GM21723 (cell line): Measurements from ENCODE around the gene TFDP1.
"Not testable (repeated sequence)": the region's sequence is repeated elsewhere in the genome, so short reads cannot be mapped to it uniquely, and the experiment has no call there.

Source experiments
- ATAC-seq: cut with Tn5 transposase; IDR thresholded peaks from one replicate; pipeline ENCODE4 v1.9.1; 2021; ENCODE audit warnings: mild to moderate bottlenecking, moderate library complexity; ENCODE audit not compliant: unreplicated experiment

The TFDP1 gene

DNA sequence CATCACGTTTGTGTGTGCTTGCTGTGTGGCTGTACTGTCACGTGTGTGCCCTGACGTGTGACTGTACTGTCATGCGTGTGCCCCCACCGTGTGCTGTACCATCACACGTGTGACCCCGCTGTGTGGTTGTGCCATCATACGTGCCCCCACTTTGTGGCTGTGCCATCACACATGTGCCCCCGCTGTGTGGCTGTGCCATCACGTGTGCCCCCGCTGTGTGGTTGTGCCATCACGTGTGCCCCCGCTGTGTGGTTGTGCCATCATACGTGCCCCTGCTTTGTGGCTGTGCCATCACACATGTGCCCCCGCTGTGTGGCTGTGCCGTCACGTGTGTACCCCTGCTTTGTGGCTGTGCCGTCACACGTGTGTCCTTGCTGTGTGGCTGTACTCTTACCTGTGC lies 25.7 kb downstream of the TFDP1 start:
- no peak for ATAC-seq

DNA sequence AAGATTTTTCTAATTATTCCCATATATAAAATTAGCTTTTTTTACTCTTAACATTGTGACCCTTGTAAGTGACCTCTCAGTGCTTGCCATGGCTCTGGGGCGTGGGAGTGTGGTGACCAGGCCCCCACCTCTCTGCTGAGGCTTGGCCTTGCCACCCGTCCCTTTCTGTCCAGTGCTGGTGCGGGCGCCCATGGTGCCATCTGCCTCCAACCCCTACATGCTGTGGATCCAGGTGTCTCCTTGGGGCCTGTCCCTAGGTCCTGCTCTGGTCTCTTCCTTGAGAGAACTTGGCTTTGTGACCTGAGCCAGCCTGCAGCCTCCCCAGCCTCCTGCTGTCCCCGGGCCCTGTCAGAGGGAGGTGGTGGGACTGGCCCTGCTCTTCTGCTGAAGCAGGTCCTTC lies 27.4 kb downstream of the TFDP1 start:
- ATAC-seq = no peak

DNA sequence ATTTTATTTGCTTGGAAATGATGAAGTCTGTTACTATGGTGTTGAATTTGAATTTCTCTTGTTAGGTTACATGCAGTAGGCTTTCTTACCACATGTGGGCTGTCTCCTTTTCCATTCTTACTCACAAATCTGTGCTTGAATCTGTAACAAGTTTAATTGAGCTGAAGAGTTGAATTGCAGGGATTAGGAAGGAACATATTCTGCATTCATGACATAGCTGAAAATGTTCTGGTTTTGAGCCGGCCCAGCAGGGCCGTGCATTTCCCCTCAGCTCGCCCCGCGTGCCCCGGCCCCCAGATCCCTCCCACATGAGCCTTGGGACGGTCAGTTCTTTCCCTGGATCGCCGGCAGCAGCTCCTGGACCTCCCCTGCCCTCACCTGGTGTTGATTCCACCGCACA lies 28.1 kb downstream of the TFDP1 start:
- no peak for ATAC-seq

DNA sequence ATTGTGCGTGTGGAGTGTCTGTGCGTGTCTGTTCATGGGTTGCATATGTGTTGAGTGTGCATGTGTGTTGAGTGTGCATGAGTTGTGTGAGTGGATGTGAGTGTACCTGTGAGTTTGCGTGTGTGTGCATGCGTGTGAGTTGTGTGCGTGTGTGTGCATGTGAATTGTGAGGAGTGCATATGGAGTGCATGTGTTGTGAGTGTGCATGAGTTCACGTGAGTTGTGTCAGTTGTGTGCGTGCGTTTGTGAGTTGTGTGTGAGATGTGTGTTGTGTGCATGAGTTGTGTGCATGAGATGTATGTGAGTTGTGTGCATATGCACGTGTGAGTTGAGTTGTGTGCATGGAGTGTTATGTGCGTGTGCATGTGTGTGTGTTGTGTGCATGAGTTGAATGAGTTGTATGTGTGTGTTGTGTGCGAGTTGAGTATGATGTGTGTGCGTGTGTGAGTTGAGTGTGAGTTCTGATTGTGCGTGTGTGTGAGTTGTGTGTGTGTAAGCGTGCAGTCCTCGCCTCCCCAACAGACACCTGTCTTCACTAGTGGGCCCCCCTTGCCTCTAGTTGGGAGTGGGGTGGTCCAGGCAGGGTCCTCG lies 29.3 kb downstream of the TFDP1 start:
- ATAC-seq = no peak

DNA sequence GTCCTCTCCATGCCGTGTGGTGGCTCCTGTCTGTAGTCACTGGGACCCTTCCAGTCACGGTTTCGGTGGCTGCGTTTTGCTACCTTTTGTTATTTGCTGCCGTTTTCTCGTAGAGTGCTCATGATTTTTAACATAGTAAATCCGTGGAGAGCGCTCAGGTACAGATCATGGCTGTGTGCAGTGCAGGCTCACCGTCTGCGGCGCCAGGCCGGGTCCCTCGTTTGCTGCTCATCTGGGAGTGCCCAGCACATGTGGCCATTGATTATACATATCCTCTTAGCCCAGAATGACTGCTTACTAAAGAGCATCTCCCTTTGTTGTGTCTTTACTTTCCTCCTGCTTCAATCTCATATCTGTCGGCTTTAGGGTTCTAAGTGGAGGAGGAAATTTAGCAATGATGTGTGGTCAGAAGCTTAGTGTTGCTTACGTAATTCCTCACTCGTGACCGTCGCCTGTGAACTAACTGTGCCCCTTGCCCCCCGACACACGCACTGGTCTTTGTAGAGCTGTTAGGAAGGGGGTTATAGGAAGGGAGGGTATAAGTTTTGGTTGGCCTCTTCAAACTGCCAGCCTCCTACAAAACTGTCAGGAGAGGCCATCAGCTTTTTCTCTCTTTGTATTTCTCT lies 31.8 kb downstream of the TFDP1 start:
- no peak for ATAC-seq

DNA sequence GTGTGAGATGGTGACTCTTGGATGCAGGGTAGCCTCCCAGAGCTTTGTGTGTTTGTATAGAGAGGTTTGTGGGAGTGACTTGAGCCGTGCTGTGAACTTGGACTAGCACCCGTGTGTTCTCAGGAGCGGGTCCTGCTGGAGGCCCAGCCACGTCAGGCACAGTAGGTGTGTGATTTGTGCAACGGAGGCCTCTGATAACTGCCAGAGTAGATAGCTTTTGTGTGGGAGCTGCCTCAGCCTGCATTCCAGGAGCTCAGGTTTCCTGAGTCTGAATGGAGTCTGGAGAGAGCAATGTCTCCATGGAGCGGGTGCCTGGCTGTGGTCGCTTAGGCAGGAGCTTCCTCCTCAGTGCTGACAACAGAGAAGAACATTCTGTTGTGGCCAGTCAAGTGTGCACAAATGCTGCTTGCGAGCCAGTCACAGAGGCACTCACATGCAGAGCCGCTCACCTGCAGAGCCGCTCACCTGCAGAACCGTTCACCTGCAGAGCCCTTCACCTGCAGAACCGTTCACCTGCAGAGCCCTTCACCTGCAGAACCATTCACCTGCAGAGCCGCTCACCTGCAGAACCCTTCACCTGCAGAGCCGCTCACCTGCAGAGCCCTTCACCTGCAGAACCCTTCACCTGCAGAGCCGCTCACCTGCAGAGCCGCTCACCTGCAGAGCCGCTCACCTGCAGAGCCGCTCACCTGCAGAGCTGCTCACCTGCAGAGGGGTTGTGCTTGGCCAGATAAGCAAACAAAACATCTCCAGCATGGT lies 32.6 kb downstream of the TFDP1 start:
- no peak for ATAC-seq

DNA sequence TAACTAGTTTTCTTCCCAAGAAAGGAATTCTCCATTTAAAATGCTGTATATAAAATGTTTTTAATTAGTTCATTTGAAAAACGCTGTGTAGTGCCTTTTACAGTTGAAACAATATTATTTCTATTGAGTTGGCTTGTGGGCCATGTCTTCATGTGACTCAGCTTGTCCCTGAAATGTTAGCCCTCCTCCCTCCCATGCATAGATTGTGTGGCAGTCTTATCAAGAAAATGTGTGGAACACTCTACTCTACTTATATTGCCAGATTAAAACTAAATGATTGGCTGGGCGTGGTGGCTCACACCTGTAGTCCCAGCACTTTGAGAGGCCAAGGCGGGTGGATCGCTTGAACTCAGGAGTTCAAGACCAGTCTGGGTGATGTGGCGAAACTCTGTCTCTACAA lies 33.4 kb downstream of the TFDP1 start:
- no peak for ATAC-seq

DNA sequence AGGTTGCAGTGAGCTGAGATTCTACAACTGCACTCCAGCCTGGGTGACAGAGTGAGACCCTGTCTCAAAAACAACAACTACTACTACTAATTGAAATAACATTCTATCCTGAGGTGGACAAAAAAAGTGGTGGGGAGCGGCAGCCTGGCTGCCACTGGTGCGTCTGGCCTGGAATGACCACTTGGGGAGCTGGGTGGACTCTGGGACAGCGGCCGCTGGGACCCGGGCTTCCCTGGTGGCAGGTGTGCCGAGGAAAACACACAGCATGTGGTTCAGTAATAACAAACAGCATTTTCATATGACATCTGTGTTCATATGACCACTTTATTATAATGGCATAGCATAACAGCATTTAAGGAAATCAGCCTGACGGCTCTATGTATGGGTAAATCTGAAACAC lies 33.9 kb downstream of the TFDP1 start:
- ATAC-seq = no peak

DNA sequence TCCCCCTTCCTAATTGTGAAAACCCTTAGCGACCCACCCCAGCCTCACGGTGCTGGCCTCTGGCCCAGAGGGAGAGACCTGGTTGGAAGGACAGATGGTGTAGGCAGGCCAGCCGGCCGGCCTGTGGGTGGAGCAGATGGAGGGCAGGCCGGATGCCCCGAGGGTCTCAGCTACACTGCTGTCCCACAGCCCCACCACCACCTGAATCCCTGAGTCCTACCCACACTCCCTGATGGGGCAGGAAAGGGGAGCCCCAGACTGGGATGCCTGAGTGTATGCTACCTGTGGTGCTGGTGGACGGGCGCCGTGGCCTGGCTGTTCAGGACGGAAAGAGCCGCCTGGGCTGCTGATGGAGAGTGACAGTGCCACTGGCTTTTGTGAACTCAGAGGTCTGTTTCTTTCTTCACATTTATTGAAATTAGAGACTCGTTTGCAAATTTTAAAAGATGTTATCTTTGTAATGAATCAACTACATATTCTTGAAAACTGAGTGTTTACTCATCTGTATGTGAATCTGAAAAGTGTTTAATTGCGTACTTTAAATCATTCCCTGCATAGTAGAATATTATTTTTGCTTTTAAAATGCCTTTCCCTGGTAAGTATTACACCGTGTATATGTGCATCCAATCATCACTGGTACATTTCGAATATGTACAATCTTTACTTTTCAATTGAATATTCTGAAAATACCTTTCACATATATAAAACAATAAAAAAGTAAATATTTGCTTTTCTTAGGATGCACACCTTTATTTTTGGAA lies 35.7 kb downstream of the TFDP1 start:
- no peak for ATAC-seq

DNA sequence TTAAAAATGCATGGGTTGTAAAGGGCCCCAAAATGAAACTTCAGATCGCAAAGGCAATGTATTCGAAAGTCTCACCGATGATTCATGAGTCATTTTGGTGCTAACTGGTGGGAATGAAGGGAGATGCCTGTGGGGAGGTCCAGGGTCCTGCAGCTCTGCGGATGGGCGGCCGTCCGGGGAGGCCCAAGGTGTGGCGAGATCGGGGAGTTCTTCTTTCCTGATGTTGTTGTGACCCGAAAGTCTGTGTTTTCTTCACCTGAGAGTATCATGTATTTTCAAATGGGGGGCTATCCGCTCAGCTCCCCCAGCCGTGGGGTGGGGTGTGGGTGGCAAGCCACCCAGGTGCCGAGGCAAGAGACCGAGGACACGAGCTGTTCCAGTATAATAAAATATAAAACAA lies 36.5 kb downstream of the TFDP1 start:
- no peak for ATAC-seq

DNA sequence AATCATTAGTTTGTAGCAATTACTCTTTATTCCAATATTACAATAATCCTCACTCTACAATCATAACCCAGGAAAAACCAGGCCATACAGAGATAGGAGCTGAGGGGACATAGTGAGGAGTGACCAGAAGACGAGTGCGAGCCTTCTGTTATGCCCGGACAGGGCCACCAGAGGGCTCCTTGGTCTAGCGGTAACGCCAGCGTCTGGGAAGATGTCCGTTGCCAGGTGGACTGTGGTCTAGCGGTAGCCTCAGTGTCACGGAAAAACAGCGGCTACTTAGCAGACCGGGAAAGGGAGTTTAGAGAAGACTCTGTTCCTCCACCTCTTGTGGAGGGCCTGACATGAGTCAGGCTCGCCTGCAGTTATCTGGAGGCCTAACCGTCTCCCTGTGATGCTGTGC lies 36.9 kb downstream of the TFDP1 start:
- not testable (repeated sequence) for ATAC-seq

DNA sequence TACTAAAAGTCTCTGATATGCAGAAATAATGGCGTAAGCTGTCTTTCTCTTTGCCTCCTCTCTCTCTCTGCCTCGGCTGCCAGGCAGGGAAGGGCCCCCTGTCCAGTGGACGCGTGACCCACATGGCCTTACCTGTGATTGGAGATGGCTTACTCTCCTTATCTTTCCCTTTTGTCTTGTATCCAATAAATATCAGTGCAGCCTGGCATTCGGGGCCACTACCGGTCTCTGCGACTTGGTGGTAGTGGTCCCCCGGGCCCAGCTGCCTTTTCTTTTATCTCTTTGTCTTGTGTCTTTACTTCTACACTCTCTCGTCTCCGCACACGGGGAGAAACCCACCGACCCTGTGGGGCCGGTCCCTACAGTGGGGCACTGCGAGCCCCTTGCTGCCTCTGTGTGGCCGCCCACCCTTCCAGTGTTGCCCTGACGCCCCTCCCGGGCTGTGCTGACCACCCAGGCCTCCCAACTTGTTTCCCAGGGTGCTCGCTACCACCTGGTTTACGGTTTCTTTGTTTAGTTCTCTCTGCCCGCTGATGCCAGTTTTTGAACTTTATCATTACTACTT lies 37.5 kb downstream of the TFDP1 start:
- not testable (repeated sequence) for ATAC-seq

DNA sequence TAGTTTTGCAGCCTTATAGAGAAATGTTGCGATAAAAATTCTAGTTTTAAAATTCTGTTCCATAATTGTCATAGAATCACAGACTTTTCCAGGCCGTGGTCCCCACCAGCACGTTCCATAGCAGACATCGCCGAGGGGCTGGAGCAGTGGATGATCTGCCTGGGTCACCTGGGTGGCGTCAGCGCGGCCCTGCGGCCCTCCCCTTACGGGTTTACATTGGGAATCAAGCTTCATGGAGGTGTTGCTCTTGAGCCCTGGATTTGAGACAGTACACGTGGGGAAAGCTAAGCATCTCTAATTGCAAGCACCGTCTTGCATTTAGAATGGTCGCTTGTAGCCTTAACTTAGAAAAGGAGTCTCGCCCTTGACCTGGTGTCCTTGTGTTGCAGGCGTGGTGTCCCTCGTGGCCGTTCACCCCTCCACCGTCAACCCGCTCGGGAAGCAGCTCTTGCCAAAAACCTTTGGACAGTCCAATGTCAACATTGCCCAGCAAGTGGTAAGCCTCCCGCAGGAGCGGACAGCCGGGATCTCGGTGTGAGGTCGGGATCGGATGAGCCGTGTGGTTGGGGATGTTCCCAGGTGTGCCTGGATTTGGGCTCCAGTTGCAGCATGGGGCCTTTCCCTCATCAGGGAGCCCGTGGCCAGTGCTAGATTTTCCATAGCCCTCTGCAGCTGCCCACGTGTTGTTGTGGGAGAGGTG lies 38.4 kb downstream of the TFDP1 start:
- ATAC-seq = no peak

DNA sequence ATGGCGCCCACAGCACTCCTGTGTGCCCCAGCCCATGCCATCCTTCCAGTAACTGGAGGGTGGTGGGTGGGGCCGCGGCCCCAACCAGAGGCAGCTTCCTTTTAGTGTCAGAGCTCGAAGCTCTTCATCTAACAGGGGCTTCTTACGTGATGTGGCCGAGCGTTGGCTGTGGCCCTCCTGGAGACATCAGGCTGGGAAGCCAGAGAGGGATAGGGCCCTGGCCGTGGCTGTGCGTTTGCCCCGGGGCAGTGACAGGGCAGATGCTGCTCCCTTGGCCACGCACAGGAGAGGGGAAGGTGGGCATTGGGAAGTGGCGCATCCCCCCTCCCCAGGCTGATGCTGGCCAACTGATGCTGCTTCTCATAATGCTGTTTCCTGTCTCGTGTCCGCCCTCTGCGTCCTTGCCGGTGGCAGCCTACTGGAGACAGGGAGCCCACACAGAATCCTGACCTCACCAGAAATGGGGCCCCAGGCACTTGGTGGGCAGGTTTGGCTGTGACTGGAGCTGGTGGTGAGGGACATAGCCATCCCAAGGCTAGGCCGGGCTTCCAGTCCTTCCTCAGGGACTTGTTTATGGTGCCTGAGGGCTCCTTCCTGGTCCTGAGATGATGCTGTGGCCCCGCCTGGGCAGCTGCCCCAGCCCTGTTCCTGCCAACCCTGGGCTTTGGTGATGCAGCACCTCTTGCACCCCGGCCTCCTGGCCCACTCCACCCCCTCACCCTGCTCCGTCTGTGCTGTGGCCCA lies 39.1 kb downstream of the TFDP1 start:
- ATAC-seq = no peak

DNA sequence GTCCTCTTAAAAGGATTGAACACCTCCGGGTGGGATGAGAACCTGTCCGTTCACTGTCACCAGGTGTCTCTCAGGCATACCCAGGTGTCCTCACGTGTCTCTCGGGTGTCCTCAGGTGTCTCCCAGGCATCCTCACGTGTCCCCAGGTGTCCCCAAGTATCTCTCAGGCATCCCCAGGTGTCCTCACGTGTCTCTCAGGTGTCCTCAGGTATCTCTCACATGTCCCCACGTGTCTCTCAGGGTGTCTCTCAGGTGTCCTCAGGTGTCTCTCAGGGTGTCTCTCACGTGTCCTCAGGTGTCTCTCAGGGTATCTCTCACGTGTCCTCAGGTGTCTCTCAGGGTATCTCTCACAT lies 39.7 kb downstream of the TFDP1 start:
- ATAC-seq = no peak

DNA sequence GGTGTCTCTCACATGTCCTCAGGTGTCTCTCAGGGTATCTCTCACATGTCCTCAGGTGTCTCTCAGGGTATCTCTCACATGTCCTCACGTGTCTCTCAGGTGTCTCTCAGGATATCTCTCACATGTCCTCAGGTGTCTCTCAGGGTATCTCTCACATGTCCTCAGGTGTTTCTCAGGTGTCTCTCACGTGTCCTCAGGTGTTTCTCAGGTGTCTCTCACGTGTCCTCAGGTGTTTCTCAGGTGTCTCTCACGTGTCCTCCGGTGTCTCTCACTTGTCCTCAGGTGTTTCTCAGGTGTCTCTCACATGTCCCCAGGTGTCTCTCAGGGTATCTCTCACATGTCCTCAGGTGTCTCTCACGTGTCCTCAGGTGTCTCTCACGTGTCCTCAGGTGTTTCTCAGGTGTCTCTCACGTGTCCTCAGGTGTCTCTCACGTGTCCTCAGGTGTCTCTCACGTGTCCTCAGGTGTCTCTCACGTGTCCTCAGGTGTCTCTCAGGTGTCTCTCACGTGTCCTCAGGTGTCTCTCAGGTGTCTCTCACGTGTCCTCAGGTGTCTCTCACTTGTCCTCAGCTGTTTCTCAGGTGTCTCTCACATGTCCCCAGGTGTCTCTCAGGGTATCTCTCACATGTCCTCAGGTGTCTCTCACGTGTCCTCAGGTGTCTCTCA lies 40.2 kb downstream of the TFDP1 start:
- not testable (repeated sequence) for ATAC-seq

DNA sequence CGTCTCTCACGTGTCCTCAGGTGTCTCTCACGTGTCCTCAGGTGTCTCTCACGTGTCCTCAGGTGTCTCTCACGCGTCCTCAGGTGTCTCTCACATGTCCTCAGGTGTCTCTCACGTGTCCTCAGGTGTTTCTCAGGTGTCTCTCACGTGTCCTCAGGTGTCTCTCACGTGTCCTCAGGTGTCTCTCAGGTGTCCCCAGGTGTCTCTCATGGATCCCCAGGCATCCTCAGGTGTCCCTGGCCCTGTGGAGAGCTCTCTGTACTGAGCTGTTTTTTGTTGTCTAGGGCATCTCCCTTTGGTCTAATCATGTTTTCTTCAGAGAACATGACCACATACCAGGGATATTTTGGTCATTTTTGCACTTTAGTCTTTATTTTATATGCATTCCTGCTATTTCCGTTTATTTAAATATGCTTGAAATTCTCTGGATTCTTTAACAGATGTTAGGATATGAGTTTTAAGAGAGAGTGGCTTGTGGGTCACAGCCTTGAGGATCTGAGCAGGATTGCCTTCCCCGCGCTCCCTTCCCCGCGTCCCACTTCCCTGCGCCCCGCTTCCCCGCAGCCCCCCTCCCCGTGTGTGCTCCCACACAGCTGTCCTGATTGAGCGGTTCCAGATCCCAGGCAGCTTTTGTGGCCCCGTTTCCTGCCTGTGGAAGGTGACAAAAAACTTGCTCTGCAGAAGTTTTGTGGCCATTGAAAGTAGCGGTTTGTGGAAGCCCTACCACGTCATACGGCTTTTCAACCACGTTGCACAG lies 41.6 kb downstream of the TFDP1 start:
- ATAC-seq = no peak

DNA sequence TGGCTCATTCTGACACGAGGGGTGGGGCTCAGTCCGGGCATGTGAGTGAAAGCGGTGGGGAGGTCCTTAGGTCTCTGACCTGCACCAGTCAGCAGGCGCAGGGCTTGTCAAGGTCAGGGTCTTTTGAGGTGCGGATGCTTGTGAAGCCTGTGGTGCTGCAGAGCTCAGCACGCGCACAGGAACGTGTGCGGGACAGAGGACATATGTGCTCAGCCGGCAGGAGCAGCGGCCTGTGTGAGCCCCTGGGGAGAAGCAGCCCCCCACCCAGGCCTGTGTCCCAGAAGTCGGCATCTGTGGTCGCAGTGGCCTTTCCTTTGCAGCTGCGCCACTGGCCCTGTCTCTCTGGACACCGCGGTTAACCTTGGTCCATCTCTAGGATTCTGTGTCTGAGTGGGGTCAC lies 42.6 kb downstream of the TFDP1 start:
- no peak for ATAC-seq
